GM19025 (cell line): ENCODE results near the gene LGSN.
"Not testable (repeated sequence)": the region's sequence is repeated elsewhere in the genome, so short reads cannot be mapped to it uniquely, and the experiment has no call there.

ENCODE experiments used
- ATAC-seq: cut with Tn5 transposase; IDR thresholded peaks from one replicate; pipeline ENCODE4 v1.9.1; 2021; ENCODE audit warnings: mild to moderate bottlenecking, low read depth, moderate library complexity; ENCODE audit not compliant: unreplicated experiment

LGSN gene

GRCh38 chr6:63307581-63308246, 12.1 kb downstream of the LGSN start:
- peak; percentile 89 for ATAC-seq

- no peak for ATAC-seq
These were observed 13.4 kb downstream of the LGSN start for GRCh38 chr6:63306420-63306819.

- ATAC-seq: no peak
These were observed 14.5 kb downstream of the LGSN start for GRCh38 chr6:63305277-63305676.

- no peak for ATAC-seq
These were observed 16.3 kb downstream of the LGSN start for GRCh38 chr6:63303476-63303875.

- ATAC-seq: no peak
These were observed 20.1 kb downstream of the LGSN start for GRCh38 chr6:63299667-63300066.

GRCh38 chr6:63295553-63296194, 24.1 kb downstream of the LGSN start:
- no peak for ATAC-seq

- ATAC-seq: no peak
These were observed 29.2 kb downstream of the LGSN start for GRCh38 chr6:63290492-63291058.

- no peak for ATAC-seq
These were observed 30.4 kb downstream of the LGSN start for GRCh38 chr6:63289269-63289872.

GRCh38 chr6:63280639-63281180, 39.1 kb downstream of the LGSN start:
- ATAC-seq: no peak

- no peak for ATAC-seq
These were observed 40.9 kb downstream of the LGSN start for GRCh38 chr6:63278916-63279315.

GRCh38 chr6:63275953-63276352, 43.8 kb downstream of the LGSN start:
- ATAC-seq: no peak

GRCh38 chr6:63274795-63275430, 44.9 kb downstream of the LGSN start:
- ATAC-seq: not testable (repeated sequence)

GRCh38 chr6:63272397-63272796, 47.4 kb downstream of the LGSN start:
- no peak for ATAC-seq

- peak; percentile 52 for ATAC-seq
These were observed 50.3 kb downstream of the LGSN start for GRCh38 chr6:63269470-63269869.

GRCh38 chr6:63268574-63268973, 51.2 kb downstream of the LGSN start:
- peak; percentile 53 for ATAC-seq

GRCh38 chr6:63267828-63268227, 52.0 kb downstream of the LGSN start:
- no peak for ATAC-seq

- ATAC-seq: no peak
These were observed 52.7 kb downstream of the LGSN start for GRCh38 chr6:63267046-63267445.

GRCh38 chr6:63263444-63263843, 56.3 kb downstream of the LGSN start:
- ATAC-seq: no peak

GRCh38 chr6:63261820-63262219, 58.0 kb downstream of the LGSN start:
- ATAC-seq: no peak

GRCh38 chr6:63259153-63259552, 60.6 kb downstream of the LGSN start:
- no peak for ATAC-seq
